ENCODE results near the gene MX2. TPM values are rescaled to one million over a fixed set of nuclear protein-coding genes. Genes with fewer than 3 reads are reported as not detected.

MX2 gene
- total RNA-seq, 6 experiments from 2014 or later, result 0.11 to 0.61 (median 0.36) TPM; not detected in 1

DNA sequence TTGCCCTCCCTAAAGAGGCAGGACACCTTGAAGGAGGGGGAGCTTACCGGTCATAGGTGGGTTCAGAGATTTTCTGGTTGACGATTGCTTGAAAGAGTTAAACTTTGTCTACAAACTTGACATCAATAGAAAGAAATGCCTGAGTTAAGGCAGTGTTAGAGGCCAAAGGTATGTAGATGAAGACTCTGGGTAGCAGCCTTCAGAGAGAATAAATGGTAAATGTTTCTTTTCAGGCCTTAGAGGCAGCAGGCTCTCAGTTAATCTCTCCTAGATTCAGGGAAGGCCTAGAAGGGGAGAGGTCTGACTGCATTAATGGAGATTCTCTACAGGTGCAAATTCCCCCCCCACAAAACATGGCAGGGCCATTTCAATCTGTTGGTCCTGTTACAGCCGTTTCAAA, 91.9 kb downstream of the MX2 start:
- Mint-ChIP-seq H3K27ac (no peak overlapping the region), H3K4me3 (no peak overlapping the region), H3K9me3 (no peaks in the 10 kb centered on the region), H3K36me3 (ENCODE audit: low read depth) (no peaks in the 10 kb centered on the region), H3K4me1 (ENCODE audit: low read depth) (no peaks in the 10 kb centered on the region), H3K27me3 (ENCODE audit: insufficient read depth) (peaks cover 3% of the 10 kb centered on the region)
- TF ChIP-seq CTCF (IDR thresholded peaks at IDR 0.05), result no peak
- no peak for DNase-seq

DNA sequence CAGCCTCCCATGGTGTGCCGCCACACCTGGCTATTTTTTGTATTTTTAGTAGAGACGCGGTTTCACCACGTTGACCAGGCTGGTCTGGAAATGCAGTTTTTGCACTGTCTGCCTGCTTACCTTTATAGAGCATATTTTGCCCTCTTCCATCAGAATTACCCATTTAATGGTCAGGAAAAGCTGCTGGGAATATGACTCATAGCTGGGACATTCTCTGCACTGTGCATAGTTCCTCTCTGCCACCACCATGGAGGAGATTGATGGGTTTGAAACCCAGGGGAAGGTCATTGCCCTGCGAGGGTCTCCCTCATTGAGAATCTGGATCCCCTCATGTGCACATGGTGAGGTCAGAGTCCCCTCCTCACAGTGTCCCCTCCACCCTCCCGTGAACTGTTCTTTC, 96.3 kb downstream of the MX2 start:
- H3K27me3 Mint-ChIP-seq (ENCODE audit: insufficient read depth), result peaks cover 3% of the 10 kb centered on the region; the same call in 1 of the 2 replicates

DNA sequence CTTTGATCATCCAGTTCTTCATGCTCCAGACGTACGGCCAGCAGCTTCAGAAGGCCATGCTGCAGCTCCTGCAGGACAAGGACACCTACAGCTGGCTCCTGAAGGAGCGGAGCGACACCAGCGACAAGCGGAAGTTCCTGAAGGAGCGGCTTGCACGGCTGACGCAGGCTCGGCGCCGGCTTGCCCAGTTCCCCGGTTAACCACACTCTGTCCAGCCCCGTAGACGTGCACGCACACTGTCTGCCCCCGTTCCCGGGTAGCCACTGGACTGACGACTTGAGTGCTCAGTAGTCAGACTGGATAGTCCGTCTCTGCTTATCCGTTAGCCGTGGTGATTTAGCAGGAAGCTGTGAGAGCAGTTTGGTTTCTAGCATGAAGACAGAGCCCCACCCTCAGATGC, 96.7 kb downstream of the MX2 start:
- DNase-seq, result no peak
- Mint-ChIP-seq H3K27me3 (ENCODE audit: insufficient read depth) (peaks cover 3% of the 10 kb centered on the region; the same call in 1 of the 2 replicates), H3K36me3 (ENCODE audit: low read depth) (no peaks in the 10 kb centered on the region), H3K27ac (no peak overlapping the region), H3K9me3 (no peaks in the 10 kb centered on the region), H3K4me3 (no peak overlapping the region), H3K4me1 (ENCODE audit: low read depth) (0 out of 2 replicates have a peak, but pooled peaks cover 5% of the 10 kb centered on the region)
- no peak for TF ChIP-seq CTCF (IDR thresholded peaks at IDR 0.05)

More for the DNA sequence above, 96.3 kb downstream of the MX2 start:
- H3K9me3 Mint-ChIP-seq, result no peaks in the 10 kb centered on the region
- no peak for TF ChIP-seq CTCF (IDR thresholded peaks at IDR 0.05)
- DNase-seq, result no peak
- H3K27ac Mint-ChIP-seq, result no peak overlapping the region
- no peaks in the 10 kb centered on the region for H3K36me3 Mint-ChIP-seq (ENCODE audit: low read depth)
- H3K4me1 Mint-ChIP-seq (ENCODE audit: low read depth), result 0 out of 2 replicates have a peak, but pooled peaks cover 5% of the 10 kb centered on the region
- H3K4me3 Mint-ChIP-seq, result no peak overlapping the region

Other genes starting within 250 kb of the MX2 start
- gene BACE2, start 193.9 kb upstream of the MX2 start, total RNA-seq (2021; fragmentation: NEBNext Ultra II Directional; extraction: Animal tissue kit (Norgen Biotek cat#: 25700)), result 10 to 100 TPM in 1 of 6 experiments, 1 to 10 TPM in 5; 2.8 to 13.2 (median 3.8) TPM
- not detected for gene FAM3B, start 45.2 kb upstream of the MX2 start, total RNA-seq (2021; fragmentation: NEBNext Ultra II Directional; extraction: Animal tissue kit (Norgen Biotek cat#: 25700))
- gene MX1, start 64.2 kb downstream of the MX2 start, total RNA-seq (2021; fragmentation: NEBNext Ultra II Directional; extraction: Animal tissue kit (Norgen Biotek cat#: 25700)), result 1 to 10 TPM in 2 of 6 experiments, under 1 TPM in 4; 0.61 to 1.2 (median 0.85) TPM
- not detected for gene TMPRSS2, start 146.1 kb downstream of the MX2 start, total RNA-seq (2021; fragmentation: NEBNext Ultra II Directional; extraction: Animal tissue kit (Norgen Biotek cat#: 25700))